IPS-NIHi11 (cell line): Measurements from ENCODE around the gene HSPA14.
"Not testable (repeated sequence)": the region's sequence is repeated elsewhere in the genome, so short reads cannot be mapped to it uniquely, and the experiment has no call there.

ENCODE experiments used
- DNase-seq: peaks from one replicate; pipeline ENCODE4 v3.0.0; 2012; ENCODE audit warnings: mixed read lengths, low spot score

The HSPA14 gene

DNA sequence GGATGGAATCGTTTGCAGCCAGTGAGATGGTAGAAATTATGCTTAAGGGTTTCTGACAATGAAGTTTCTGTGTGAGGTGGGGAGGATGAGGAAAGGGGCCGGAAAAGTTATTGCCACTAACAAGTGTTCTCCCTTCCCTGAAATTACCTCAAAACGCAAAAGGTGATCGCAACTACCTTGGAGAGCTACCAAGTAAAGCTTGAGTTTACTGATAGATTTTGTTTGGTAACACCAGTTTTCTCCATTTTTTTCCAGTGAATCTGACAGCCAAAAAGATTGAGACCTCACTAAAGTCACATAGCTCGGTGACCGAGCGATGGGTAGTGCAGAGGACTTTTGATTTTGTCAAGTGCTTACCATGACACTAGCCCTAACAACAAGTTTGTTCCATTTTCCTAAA is 42.1 kb downstream of the HSPA14 start:
- peak; percentile 13 for DNase-seq

DNA sequence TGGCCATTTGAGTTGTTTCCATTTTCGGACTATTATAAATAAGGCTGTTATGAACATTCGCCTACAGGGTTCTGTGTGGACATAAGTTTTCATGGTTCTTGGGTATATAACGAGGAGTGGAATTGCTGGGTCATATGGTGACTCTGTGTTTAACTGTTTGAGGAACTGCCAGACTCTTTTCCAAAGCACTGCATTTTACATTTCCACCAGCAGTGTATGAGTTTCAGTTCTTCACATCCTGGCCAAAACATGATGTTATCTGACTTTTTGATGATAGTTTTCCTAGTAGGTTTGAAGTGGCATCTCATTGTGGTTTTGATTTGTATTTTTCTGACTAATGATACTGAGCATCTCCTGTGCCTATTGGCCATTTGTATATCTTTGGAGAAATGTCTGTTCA is 46.0 kb downstream of the HSPA14 start:
- no peak for DNase-seq

DNA sequence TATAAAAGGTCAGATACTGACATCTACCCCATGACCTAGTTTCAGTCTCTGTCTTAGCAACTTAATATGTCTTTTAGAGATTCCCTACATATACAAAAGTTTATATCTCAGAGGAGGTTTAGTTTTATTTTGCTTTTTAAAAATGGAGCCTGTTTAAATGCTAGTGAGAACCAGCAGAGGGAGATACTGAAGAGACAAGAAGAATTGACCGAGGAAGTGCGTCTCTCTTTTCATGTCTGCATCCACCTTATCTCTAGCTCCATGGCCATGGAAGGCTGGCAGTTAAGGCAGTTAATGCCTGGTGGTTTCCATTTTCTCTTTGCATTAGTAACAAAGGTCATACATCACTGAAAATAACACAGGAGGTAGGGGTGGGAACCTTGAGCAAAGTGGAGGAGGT is 51.2 kb downstream of the HSPA14 start:
- DNase-seq, result peak; percentile 37

DNA sequence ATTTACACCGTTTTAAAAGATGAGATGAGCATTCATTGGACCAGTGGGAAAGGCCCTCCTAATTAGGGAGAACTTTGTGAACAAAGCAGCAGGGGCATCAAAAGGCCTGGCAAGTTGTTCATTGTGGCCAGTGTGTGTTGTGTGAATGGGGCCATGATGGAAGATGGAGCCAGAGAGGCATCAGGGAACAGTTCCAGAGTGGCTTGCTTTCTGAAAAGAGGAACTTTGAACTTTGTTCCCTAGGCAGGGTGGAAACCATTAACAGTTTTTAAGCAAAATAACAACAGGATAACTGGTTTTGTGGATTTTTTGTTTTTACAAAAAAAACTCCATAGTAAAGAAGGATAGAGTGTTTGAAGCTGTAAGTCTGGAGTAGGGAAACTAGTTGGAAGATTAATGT is 53.0 kb downstream of the HSPA14 start:
- no peak for DNase-seq

DNA sequence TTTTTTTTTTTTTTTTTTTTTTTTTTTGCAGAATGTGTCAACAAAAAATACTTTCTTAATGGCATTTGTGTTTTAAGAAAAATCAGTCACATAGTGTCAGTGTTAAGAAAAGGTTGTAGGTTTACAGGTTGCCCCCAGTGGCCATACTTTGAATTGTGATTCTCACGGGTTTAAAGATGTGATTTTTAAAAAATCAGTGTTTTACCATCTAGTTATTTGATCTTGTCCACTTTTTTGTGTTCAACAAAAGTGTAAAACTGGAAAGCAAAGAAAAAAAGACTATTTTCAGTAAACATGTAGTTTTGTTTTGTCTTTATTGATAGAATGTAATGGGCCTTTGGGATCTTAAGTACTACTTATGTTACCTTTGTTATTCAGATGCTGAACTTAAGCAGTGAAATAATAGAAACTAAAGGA is 66.2 kb downstream of the HSPA14 start:
- DNase-seq, result peak; percentile 35

DNA sequence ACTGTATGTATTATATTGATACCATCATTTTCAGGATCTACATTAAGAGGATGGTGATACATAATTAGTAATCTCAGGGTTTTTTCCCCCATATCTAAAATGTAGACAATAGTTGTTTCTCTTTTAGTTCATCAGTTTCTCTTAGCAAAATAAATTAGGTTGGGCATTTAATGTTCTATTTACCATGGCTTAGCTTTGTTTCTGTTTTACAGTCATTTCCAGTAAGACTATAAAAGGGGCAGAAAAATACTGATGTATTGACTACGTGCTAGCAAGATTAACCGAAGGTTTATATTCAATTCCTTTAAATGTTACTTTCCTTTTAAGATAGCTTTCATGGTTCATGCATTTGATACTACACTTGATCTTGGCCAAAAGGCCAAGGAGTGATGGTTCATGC is 66.8 kb downstream of the HSPA14 start:
- DNase-seq, result no peak

DNA sequence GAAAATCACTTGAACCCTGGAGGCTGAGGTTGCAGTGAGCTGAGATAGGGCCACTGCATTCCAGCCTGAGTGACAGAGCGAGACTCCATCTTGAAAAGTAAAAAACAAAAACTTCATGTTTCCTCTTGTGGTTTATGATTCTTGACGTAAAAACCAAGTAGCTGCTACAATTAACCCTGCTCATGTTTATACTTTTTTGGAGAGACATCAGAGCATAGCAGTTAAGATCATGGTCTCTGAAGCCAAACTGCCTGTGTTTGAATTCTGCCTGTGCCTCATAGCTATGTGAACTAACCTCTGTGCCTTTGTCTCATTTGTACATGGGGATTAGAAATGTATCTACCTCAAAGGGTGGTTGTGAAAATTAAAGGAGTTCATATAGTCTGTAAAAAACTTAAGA is 67.8 kb downstream of the HSPA14 start:
- no peak for DNase-seq

DNA sequence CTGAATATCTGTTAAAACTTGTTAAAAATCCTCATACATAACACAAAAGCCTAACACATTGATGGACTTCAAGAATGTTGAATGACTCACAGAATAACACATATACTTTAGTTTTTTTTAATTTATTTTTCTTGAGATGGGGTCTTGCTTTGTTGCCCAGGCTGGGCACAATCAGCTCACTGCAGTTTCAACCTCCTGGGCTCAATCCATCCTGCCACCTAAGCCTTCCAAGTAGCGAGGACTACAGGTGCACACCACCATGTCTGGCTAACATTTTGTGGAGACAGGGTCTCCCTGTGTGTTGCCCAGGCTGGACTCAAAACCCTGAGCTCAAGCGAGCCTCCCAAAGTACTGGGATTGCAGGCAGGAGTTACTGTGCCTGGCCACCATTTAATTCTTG is 68.7 kb downstream of the HSPA14 start:
- no peak for DNase-seq

DNA sequence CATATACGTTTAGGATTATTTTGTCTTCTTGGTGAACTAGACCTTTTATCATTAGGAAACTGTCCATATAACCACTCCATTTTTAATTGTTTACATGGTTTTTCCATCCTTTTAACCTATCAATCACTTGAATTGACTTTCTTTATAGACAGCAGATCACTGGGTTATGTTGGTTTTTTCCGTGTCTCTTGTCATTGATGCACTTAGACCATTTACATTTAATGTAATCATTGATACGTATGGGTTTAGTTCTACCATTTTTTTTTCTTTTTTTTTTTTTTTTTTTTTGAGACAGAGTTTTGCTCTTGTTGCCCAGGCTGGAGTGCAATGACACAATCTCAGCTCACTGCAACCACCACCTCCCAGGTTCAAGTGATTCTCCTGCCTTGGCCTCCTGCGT is 69.5 kb downstream of the HSPA14 start:
- not testable (repeated sequence) for DNase-seq

DNA sequence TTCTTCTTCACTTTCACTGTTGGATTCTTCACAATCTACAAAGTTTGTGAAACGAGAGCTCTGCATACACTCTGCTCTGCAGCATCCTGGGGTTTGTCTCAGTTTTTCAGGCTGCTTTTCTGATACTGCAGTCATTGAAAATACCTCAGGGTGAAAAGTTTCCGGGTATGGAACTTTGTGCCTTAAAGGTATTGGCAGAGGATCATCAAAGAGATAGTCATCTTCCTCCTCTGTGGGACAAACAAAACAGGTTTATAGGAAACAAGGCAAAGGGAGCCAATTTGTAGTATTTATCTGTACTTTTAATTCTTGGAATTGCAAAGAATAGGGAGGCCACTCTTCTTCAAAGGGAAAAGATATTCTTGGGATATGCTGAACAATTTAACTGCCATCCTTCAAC is 71.0 kb downstream of the HSPA14 start:
- no peak for DNase-seq

DNA sequence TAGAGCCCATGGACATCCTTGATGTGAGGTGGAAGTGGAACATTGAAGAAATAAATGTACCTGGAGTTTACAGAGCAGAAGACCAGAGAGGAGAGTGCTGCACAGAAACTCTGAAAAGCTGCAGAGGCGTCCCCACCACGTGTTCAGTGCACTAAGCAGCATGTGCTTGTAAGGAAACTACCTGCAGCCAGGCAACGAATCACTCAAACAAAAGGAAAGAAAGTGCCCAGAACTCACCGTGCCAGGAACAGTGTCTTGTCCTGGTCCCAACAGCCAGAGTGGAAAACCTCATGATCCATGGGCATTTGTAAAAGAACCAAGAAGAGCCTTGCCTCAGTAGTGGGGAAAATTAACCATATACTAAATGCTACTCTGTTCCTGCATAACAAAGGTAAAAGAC is 72.8 kb downstream of the HSPA14 start:
- DNase-seq, result no peak

DNA sequence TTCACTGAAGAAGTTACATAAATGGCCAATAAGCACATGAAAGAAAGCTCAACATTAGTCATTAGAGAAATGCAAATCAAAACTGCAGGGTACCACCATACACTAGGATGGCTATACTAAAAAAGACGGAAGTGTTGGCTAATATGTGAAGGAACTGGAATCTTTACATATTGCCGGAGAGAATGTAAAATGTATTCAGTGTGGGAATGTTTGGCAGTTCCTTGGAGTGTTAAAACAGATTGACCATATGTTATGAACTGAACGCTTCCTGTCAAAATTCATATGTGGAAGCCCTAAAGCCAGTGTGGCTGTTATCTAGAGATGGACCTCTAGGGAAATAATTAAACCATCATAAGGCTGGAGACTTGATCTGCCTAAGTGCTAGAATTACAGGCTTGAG is 73.7 kb downstream of the HSPA14 start:
- no peak for DNase-seq

DNA sequence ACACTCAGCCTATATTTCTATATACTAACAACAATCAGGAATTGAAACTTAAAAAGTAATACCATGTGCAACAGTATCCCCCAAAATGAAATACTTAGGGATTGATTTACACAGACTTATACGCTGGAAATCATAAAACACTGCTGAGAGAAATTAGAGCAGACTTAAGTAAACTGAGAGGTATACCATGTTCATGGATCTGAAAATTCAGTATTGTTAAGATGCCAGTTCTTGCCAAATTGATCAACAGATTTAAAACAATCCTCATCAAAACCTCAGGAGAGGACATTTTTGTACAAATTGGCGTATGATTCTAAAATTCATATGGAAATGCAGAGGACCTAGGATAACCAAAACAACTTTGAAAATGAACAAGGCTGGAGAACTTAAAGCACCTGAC is 78.5 kb downstream of the HSPA14 start:
- no peak for DNase-seq

DNA sequence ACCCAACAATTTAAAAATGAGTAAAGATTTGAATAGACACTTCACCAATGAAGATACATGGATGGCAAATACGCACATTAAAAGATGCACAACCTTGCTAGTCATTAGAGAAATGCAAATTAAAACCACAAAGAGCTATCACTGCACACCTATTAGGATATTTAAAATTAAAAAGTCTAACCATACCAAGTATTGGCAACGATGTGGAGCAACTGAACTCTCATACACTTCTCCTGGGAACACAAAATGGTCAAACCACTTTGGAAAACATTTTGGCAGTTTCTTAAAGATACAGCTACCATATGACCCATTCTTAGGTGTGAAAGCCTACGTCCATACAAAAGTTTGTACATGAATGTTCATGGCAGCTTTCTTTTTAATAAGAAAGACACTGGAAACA is 79.7 kb downstream of the HSPA14 start:
- no peak for DNase-seq

DNA sequence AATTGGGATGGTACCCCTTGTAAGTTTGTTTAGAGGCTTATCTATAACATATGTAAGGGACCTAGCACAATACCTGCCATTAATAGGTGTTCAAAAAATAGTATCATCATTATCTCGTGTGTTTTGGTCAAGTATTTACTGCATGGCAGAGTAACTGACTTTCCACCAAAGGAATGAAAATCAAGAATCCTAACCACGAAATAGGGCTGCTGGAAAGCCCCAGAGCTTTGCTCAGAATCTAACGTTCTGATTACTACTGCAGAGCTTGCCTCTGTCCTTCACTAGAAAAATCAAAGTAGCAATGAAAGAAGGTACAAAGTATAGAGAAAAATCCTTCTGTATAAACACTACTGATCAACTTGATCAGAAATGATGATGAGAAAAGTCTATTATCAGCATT is 80.9 kb downstream of the HSPA14 start:
- no peak for DNase-seq
